Esophagus squamous epithelium (tissue), 4 donors: Measurements from ENCODE around the gene SHOX.

Source experiments
- POLR2A ChIP-seq, 4 donors: fragments of 450-650 bp; IDR thresholded peaks; one replicate each; pipeline ENCODE4 v1.6.1; 2017; ENCODE audit warnings: antibody characterized with exemption in 4 of 4, mild to moderate bottlenecking in 4 of 4, moderate library complexity in 3 of 4
- TF ChIP-seq, protein P1 (sequence below), 6 experiments: fragments of 450-650 bp in 4 of 6; fragments of 200-600 bp in 2 of 6; sonication (generic) in 2 of 6; IDR thresholded peaks; one replicate each; pipeline ENCODE4 v1.5.1; 2016 to 2019; ENCODE audit warnings: antibody characterized with exemption in 6 of 6, mild to moderate bottlenecking in 4 of 6, moderate library complexity in 4 of 6

DNA sequence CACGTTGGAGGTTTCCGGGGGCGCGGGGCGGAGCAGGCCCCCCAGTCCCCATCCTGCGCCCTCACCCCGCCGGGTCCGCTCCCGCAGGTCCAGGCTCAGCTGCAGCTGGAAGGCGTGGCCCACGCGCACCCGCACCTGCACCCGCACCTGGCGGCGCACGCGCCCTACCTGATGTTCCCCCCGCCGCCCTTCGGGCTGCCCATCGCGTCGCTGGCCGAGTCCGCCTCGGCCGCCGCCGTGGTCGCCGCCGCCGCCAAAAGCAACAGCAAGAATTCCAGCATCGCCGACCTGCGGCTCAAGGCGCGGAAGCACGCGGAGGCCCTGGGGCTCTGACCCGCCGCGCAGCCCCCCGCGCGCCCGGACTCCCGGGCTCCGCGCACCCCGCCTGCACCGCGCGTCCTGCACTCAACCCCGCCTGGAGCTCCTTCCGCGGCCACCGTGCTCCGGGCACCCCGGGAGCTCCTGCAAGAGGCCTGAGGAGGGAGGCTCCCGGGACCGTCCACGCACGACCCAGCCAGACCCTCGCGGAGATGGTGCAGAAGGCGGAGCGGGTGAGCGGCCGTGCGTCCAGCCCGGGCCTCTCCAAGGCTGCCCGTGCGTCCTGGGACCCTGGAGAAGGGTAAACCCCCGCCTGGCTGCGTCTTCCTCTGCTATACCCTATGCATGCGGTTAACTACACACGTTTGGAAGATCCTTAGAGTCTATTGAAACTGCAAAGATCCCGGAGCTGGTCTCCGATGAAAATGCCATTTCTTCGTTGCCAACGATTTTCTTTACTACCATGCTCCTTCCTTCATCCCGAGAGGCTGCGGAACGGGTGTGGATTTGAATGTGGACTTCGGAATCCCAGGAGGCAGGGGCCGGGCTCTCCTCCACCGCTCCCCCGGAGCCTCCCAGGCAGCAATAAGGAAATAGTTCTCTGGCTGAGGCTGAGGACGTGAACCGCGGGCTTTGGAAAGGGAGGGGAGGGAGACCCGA, 14.0 kb downstream of the SHOX start:
- TF ChIP-seq, protein P1, sequence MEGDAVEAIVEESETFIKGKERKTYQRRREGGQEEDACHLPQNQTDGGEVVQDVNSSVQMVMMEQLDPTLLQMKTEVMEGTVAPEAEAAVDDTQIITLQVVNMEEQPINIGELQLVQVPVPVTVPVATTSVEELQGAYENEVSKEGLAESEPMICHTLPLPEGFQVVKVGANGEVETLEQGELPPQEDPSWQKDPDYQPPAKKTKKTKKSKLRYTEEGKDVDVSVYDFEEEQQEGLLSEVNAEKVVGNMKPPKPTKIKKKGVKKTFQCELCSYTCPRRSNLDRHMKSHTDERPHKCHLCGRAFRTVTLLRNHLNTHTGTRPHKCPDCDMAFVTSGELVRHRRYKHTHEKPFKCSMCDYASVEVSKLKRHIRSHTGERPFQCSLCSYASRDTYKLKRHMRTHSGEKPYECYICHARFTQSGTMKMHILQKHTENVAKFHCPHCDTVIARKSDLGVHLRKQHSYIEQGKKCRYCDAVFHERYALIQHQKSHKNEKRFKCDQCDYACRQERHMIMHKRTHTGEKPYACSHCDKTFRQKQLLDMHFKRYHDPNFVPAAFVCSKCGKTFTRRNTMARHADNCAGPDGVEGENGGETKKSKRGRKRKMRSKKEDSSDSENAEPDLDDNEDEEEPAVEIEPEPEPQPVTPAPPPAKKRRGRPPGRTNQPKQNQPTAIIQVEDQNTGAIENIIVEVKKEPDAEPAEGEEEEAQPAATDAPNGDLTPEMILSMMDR (IDR thresholded peaks at IDR 0.05): no peak
- no peak for TF ChIP-seq POLR2A (IDR thresholded peaks at IDR 0.05)
